GM19240 (cell line): Measurements from ENCODE around the gene CLDN2.
"Not testable (repeated sequence)": the region's sequence is repeated elsewhere in the genome, so short reads cannot be mapped to it uniquely, and the experiment has no call there.

ENCODE experiments used
- DNase-seq: peaks from one replicate; pipeline ENCODE4 v3.0.0; 2011; ENCODE audit warnings: low spot score; ENCODE audit not compliant: insufficient read length

The CLDN2 gene

GRCh38 chrX:106919932-106920452 is at the start of gene CLDN2:
Gene CLDN2, plus strand, starts transcription at chrX:106920402. Its CDS starts 7,827 bp downstream, at chrX:106928229.
- no peak for DNase-seq

GRCh38 chrX:106872796-106873195 is 47.4 kb upstream of the CLDN2 start:
- not testable (repeated sequence) for DNase-seq

- DNase-seq: no peak
Observed at GRCh38 chrX:106874075-106874474, 46.1 kb upstream of the CLDN2 start.

DNA sequence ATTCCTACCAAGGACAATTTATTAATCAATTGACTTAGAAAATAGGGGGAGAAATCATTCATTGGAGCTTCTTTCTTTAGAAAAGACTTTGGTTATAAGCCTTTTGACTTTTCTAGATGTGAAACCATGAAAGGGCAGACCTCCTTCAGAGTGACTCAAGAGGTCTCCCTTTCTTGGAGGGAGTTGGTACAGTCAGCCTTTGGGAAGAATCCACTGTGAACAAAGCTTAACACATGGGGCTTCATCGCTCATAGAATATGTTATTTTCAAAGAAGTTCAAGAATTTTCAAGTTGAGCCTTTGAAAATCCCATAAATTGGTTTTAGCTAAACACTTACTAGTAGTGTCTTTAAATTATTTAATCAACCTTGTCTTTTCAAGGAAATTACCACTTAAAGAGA is 45.1 kb upstream of the CLDN2 start:
- DNase-seq: no peak

- DNase-seq: no peak
Observed at GRCh38 chrX:106889468-106889867, 30.7 kb upstream of the CLDN2 start.

DNA sequence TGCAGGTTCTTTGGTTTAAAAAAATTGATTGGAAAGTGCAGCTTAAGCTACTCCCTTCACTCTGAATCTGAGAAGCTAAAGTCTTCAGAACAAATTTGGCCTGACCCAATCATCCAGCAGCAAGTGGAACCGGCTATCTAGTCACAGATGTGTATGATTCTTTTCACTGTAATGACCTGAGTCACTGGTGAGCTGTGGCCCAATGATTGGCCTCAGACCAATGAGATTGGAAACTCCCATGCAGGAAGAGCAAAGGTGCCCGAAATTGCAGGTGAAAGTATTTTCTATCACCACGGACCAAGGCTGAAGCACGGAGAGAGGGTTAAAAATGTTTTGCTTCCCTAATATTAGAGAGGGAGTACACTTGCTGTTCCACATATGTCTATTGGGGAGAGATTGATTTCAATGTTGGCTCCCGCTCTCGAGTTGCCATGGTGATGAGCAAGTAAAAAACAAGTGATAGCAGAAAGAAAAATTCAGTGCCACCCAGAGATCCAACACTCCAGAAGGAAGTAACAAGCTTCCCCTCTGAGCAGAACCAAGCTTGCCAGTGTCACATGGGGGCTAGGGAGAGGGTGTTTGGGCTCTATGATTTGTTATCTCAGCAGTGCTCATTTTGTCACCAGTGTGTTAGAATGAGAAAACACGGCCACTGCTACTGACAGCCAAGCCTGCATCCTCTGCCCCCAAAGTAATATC is 28.3 kb upstream of the CLDN2 start:
- DNase-seq: no peak

GRCh38 chrX:106894392-106894909 is 25.8 kb upstream of the CLDN2 start:
- DNase-seq: peak; percentile 14

DNA sequence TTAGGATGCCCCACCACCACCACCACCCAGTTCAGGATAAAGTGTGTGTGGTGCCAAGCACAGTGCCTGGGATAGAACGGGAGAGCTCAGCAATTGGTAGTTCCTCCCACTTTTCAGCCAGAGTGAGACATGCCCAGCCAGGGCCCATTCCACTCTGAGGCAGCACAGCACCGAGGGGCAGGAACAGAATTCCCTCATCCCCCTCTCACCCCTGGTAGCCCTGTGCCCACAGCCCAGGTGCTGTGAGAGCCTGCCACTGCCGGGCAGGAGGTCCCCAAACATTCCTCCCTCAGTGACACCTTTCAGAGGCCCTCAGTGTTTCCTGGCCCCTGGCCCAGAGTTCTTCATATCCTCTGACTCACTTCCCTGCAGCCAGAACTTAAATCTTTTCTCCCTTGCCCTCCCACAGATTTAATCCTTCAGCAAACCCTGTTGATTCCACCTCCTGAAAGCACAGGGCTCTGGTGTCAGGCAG is 25.2 kb upstream of the CLDN2 start:
- no peak for DNase-seq

GRCh38 chrX:106897259-106897658 is 22.9 kb upstream of the CLDN2 start:
- no peak for DNase-seq

DNA sequence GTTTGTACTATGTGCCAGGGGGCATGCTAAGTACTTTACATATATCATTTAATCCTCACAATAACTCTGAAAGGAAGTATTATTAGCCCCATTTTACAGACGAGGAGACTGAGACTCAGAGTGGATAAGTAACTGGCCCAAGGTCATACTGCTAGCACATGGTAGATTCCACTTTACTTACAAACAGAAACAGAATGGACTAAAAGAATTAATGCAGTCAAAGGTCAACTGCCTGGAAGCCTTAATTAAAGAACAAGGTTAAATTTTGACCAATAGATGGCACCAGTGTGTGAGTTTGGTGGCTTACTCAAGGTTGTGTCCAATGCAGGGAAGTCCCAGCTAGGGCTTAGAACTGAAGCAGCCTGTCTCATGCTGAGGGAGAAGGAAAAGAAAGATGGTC is 21.7 kb upstream of the CLDN2 start:
- peak; percentile 9 for DNase-seq

- no peak for DNase-seq
Observed at GRCh38 chrX:106899276-106899675, 20.9 kb upstream of the CLDN2 start.

DNA sequence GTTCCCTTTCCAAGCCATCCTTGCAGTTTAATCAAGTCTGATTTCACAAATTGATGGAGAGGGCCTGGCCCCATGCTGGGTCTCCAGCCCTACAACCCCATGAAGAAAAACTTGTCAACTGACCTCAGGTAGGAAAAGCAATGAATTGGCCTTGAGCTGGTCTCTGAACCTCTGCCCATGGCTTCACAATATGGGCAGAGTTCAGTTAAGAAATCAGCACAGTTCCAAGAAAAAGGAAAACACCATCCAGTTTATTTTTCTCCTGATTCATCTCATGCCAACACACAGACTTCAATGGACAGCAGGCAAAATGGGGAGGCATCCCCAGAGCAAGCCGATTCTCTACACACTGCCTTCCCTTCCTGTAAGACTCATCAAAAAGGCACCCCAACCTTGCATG is 20.4 kb upstream of the CLDN2 start:
- DNase-seq: no peak

DNA sequence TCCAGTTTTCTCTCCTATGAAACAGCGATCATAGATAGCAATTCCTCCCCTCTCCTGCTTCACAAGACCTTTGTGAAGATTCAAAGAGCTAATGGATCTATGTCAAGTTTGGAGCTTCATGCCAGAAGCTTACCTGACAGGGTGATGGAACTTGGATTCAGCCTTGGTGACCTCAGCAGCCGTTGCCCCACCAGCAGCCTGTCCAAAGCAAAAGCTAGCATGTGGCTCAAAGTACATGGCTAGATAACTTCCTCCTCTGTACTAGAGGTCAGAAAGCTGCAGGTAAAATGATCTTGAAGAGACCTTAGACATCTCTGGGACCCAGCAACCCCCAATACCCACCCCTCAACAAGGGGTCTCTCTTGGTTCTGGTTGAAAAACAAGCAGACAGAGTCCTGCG is 18.9 kb upstream of the CLDN2 start:
- no peak for DNase-seq

- no peak for DNase-seq
Observed at GRCh38 chrX:106901781-106902219, 18.4 kb upstream of the CLDN2 start.

DNA sequence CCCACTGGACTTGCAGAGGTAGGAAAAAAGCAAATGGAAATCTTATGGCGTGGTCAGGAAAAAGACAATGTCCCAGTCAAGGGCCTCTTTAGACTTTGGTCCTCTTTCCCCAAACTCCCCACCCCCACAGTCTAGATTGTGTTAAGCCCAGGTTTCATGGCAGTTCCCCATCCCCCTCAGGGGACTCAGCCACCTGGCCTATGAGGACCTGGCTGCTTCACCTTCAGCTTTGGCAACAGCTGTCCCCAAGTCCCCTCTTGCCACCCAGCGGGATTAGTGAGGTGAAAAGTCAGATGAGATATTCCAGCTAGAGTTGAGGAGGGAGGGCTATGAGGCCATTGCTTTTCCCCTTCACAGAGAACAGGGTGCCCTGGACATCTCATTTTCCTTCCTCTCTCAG is 17.5 kb upstream of the CLDN2 start:
- no peak for DNase-seq

GRCh38 chrX:106903291-106903824 is 16.8 kb upstream of the CLDN2 start, which contains the start of gene RIPPLY1:
Gene RIPPLY1, minus strand, starts transcription at chrX:106903341. Its CDS starts 54 bp downstream, at chrX:106903287.
- no peak for DNase-seq

DNA sequence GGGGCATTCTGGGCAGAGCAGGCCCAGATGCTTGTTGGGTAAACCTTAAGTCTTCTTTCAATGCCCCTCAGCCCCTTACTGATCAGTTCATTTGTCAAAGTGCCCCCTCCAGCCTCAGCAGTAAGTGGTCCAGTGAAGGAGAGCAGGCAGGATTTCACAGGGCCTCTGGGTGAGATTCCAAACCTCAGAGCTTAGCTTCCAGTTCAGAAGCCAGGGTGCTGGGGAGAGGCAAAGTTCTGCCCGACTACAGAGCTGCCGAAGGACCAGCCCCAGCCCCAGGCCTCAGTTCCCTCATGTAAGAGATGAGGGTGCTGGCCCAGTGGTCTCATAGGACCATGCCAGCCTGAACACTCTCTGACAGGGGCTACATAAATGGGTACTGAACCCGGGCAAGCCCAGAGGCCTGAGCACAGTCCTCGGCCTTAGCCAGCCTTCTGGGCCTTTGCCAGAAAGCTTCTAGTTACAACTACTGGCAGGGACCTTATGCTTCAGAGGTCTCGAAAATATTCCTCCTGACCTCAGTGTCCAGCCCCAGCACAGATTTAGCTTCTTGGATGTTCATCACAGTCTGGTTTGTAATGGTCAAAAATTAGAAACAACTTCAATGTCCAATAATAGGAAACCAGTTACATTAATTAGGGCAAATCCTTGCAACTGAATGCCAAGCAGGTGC is 16.2 kb upstream of the CLDN2 start:
- no peak for DNase-seq

DNA sequence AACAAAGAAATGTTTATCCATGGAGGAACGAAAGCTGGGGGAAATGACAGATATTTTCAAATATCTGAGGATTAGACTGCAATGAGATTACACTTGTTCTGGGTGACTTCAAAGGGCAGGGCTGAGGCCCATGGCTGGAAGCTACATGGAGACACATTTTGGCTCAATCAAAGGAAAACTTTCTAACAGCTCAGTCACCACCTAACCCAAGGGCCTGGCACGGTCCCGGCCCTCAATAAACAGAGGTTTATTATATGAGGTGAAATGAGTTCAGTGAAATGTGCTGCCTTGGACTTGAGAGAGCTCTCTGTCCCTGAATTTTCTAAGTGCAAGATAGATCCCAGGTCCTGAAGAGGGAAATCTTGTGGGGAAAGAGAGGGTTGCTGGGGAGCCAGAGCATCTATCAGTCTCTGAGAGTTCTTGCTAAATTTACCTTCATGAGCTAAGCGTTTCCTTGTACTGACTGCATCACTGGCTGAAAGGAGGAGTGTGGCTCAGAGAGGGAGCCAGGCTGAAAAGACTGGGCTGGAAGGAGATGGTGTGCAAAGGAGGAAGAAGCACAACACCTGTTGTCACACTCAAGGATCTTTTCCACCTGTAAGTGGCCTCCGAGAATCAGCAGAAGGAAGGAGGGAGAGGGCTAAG is 15.0 kb upstream of the CLDN2 start:
- no peak for DNase-seq

GRCh38 chrX:106906361-106906760 is 13.8 kb upstream of the CLDN2 start:
- DNase-seq: no peak

- DNase-seq: no peak
Observed at GRCh38 chrX:106912864-106913263, 7.3 kb upstream of the CLDN2 start.

DNA sequence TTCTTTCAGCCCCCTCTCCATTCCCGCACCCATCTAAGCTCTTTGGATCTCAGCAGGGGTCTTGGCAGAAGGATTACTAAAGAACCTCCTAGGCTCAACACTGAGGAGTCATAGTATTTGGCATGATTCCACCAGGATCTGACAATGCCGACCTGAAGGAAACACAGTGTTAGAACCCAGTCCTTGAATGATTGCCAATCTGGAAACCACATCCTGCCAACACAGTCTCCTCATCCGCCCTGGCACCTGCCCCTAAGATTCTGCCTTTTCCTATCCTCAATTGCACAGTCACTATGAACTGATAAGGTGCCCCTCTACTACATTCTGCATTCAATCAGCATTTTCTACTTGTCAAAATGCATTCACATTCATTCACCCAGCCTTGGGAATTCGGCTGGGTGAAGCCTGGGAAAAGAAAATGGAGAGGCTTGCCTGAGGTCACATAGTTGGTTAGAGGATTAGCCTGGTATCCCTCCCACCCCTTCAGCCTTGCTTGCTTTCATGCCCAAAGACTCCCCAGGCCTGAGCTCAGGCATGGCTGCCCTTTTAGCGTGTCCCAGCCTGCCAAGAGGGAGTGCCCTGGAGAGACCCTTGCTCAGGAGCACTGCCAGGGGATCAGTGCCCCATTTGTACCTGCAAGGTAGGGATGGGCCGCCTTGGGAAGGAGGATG is 2.2 kb upstream of the CLDN2 start:
- DNase-seq: no peak
